Measurements from ENCODE around the gene B3GNT7.
A peak's percentile ranks its signal among the peaks of the same experiment; 100 is the strongest.
"Not testable (repeated sequence)": the region's sequence is repeated elsewhere in the genome, so short reads cannot be mapped to it uniquely, and the experiment has no call there.

The B3GNT7 gene

GRCh38 chr2:231349374-231349735 lies 46.2 kb upstream of the B3GNT7 start:
- H4K8ac ChIP-seq (ENCODE audit: low read depth, low read length); H3K23ac ChIP-seq (ENCODE audit: low read length); H3K36me3 ChIP-seq (ENCODE audit: control insufficient read depth, insufficient read depth, low read length); H2AK5ac ChIP-seq (ENCODE audit: low read length); DNase-seq; H3K4me3 ChIP-seq (ENCODE audit: low read length); H3K56ac ChIP-seq (ENCODE audit: low read length); H3K18ac ChIP-seq (ENCODE audit: low read length); H3K79me1 ChIP-seq (ENCODE audit: low read length); H3K27me3 ChIP-seq (ENCODE audit: insufficient read depth, low read length, poor library complexity); H2BK120ac ChIP-seq (ENCODE audit: low read depth, low read length); H3K4me1 ChIP-seq (ENCODE audit: control insufficient read depth, low read depth, low read length); H3K27ac ChIP-seq (ENCODE audit: low read depth, low read length); H3K4me2 ChIP-seq (ENCODE audit: low read length); H3K9ac ChIP-seq (ENCODE audit: low read length); H3K4ac ChIP-seq (ENCODE audit: low read depth, low read length); H4K5ac ChIP-seq (ENCODE audit: low read length); H3K79me2 ChIP-seq (ENCODE audit: control insufficient read depth, insufficient read depth, low read length); H2BK5ac ChIP-seq (ENCODE audit: low read length); H2BK15ac ChIP-seq (replicated peaks; ENCODE audit: low read depth): not testable (repeated sequence)
- no CpG with 5 or more reads among the region's 10 CpGs for WGBS (ENCODE audit: extremely low coverage, insufficient coverage, low lambda C conversion rate)

GRCh38 chr2:231351648-231352047 lies 43.9 kb upstream of the B3GNT7 start:
- Histone ChIP-seq H3K27me3 (ENCODE audit: insufficient read depth, low read length, poor library complexity) (no peaks in the 10 kb centered on the region), H2BK5ac (ENCODE audit: low read length) (no peak overlapping the region), H3K27ac (ENCODE audit: low read depth, low read length) (no peak overlapping the region), H4K5ac (ENCODE audit: low read length) (no peak overlapping the region), H3K79me2 (ENCODE audit: control insufficient read depth, insufficient read depth, low read length) (no peaks in the 10 kb centered on the region), H3K18ac (ENCODE audit: low read length) (no peak overlapping the region), H2AK5ac (ENCODE audit: low read length) (no peak overlapping the region), H3K56ac (ENCODE audit: low read length) (no peak overlapping the region), H4K8ac (ENCODE audit: low read depth, low read length) (no peak overlapping the region), H3K4me3 (ENCODE audit: low read length) (no peak overlapping the region), H2BK120ac (ENCODE audit: low read depth, low read length) (no peak overlapping the region), H3K4me2 (ENCODE audit: low read length) (no peak overlapping the region), H3K36me3 (ENCODE audit: control insufficient read depth, insufficient read depth, low read length) (no peaks in the 10 kb centered on the region), H3K4ac (ENCODE audit: low read depth, low read length) (no peak overlapping the region), H3K23ac (ENCODE audit: low read length) (no peak overlapping the region), H3K9ac (ENCODE audit: low read length) (no peak overlapping the region), H3K79me1 (ENCODE audit: low read length) (no peaks in the 10 kb centered on the region), H3K4me1 (ENCODE audit: control insufficient read depth, low read depth, low read length) (peaks cover 11% of the 10 kb centered on the region), H2BK15ac (replicated peaks; ENCODE audit: low read depth) (no peak overlapping the region)
- DNase-seq = no peak
- WGBS (ENCODE audit: extremely low coverage, insufficient coverage, low lambda C conversion rate) = no CpG with 5 or more reads among the region's 5 CpGs

GRCh38 chr2:231353469-231353868 lies 42.0 kb upstream of the B3GNT7 start:
- no peak overlapping the region for H3K27ac ChIP-seq (ENCODE audit: low read depth, low read length)
- no peak overlapping the region for H3K18ac ChIP-seq (ENCODE audit: low read length)
- no CpG with 5 or more reads among the region's 6 CpGs for WGBS (ENCODE audit: extremely low coverage, insufficient coverage, low lambda C conversion rate)

GRCh38 chr2:231355508-231356465 lies 39.7 kb upstream of the B3GNT7 start:
- no peaks in the 10 kb centered on the region for H3K79me2 ChIP-seq (ENCODE audit: control insufficient read depth, insufficient read depth, low read length)
- H4K8ac ChIP-seq (ENCODE audit: low read depth, low read length) = no peak overlapping the region
- H3K4me2 ChIP-seq (ENCODE audit: low read length) = no peak overlapping the region
- no peak overlapping the region for H2BK5ac ChIP-seq (ENCODE audit: low read length)
- peaks cover 8% of the 10 kb centered on the region for H3K4me1 ChIP-seq (ENCODE audit: control insufficient read depth, low read depth, low read length)
- H3K56ac ChIP-seq (ENCODE audit: low read length) = peak overlapping the region; percentile 56
- no peak overlapping the region for H3K18ac ChIP-seq (ENCODE audit: low read length)
- no peak overlapping the region for H2BK120ac ChIP-seq (ENCODE audit: low read depth, low read length)
- no peak overlapping the region for H4K5ac ChIP-seq (ENCODE audit: low read length)
- no peak overlapping the region for H3K4ac ChIP-seq (ENCODE audit: low read depth, low read length)
- H3K27me3 ChIP-seq (ENCODE audit: insufficient read depth, low read length, poor library complexity) = no peaks in the 10 kb centered on the region
- no peaks in the 10 kb centered on the region for H3K36me3 ChIP-seq (ENCODE audit: control insufficient read depth, insufficient read depth, low read length)
- no peak overlapping the region for H2BK15ac ChIP-seq (replicated peaks; ENCODE audit: low read depth)
- no CpG with 5 or more reads among the region's 28 CpGs for WGBS (ENCODE audit: extremely low coverage, insufficient coverage, low lambda C conversion rate)
- no peak overlapping the region for H3K4me3 ChIP-seq (ENCODE audit: low read length)
- peak overlapping the region; percentile 7 for H3K9ac ChIP-seq (ENCODE audit: low read length)
- peak overlapping the region; percentile 13 for H3K27ac ChIP-seq (ENCODE audit: low read depth, low read length)
- H3K23ac ChIP-seq (ENCODE audit: low read length) = no peak overlapping the region
- peak; percentile 51 for DNase-seq
- H3K79me1 ChIP-seq (ENCODE audit: low read length) = no peaks in the 10 kb centered on the region
- no peak overlapping the region for H2AK5ac ChIP-seq (ENCODE audit: low read length)

More at GRCh38 chr2:231353469-231353868, 42.0 kb upstream of the B3GNT7 start:
- Histone ChIP-seq H3K56ac (ENCODE audit: low read length) (no peak overlapping the region), H3K79me1 (ENCODE audit: low read length) (no peaks in the 10 kb centered on the region), H3K27me3 (ENCODE audit: insufficient read depth, low read length, poor library complexity) (no peaks in the 10 kb centered on the region), H3K9ac (ENCODE audit: low read length) (no peak overlapping the region), H3K36me3 (ENCODE audit: control insufficient read depth, insufficient read depth, low read length) (no peaks in the 10 kb centered on the region), H4K5ac (ENCODE audit: low read length) (no peak overlapping the region), H3K4me2 (ENCODE audit: low read length) (no peak overlapping the region), H2BK15ac (replicated peaks; ENCODE audit: low read depth) (no peak overlapping the region), H2BK5ac (ENCODE audit: low read length) (no peak overlapping the region), H3K4me3 (ENCODE audit: low read length) (no peak overlapping the region), H3K4me1 (ENCODE audit: control insufficient read depth, low read depth, low read length) (peaks cover 8% of the 10 kb centered on the region), H3K23ac (ENCODE audit: low read length) (no peak overlapping the region), H3K4ac (ENCODE audit: low read depth, low read length) (no peak overlapping the region), H4K8ac (ENCODE audit: low read depth, low read length) (no peak overlapping the region), H2BK120ac (ENCODE audit: low read depth, low read length) (no peak overlapping the region), H2AK5ac (ENCODE audit: low read length) (no peak overlapping the region), H3K79me2 (ENCODE audit: control insufficient read depth, insufficient read depth, low read length) (no peaks in the 10 kb centered on the region)
- DNase-seq = no peak

- no peak overlapping the region for H3K4me3 ChIP-seq (ENCODE audit: low read length)
- no peak overlapping the region for H3K27ac ChIP-seq (ENCODE audit: low read depth, low read length)
- no peak overlapping the region for H2AK5ac ChIP-seq (ENCODE audit: low read length)
- H3K18ac ChIP-seq (ENCODE audit: low read length) = no peak overlapping the region
- no peak overlapping the region for H3K56ac ChIP-seq (ENCODE audit: low read length)
- no peak overlapping the region for H4K8ac ChIP-seq (ENCODE audit: low read depth, low read length)
- H2BK120ac ChIP-seq (ENCODE audit: low read depth, low read length) = no peak overlapping the region
- no peaks in the 10 kb centered on the region for H3K79me1 ChIP-seq (ENCODE audit: low read length)
- no CpG with 5 or more reads among the region's 5 CpGs for WGBS (ENCODE audit: extremely low coverage, insufficient coverage, low lambda C conversion rate)
- H4K5ac ChIP-seq (ENCODE audit: low read length) = no peak overlapping the region
- H3K79me2 ChIP-seq (ENCODE audit: control insufficient read depth, insufficient read depth, low read length) = no peaks in the 10 kb centered on the region
- DNase-seq = no peak
- no peak overlapping the region for H3K4me2 ChIP-seq (ENCODE audit: low read length)
- H2BK15ac ChIP-seq (replicated peaks; ENCODE audit: low read depth) = no peak overlapping the region
- no peak overlapping the region for H2BK5ac ChIP-seq (ENCODE audit: low read length)
- peaks cover 8% of the 10 kb centered on the region for H3K4me1 ChIP-seq (ENCODE audit: control insufficient read depth, low read depth, low read length)
- H3K36me3 ChIP-seq (ENCODE audit: control insufficient read depth, insufficient read depth, low read length) = no peaks in the 10 kb centered on the region
- no peak overlapping the region for H3K9ac ChIP-seq (ENCODE audit: low read length)
- H3K27me3 ChIP-seq (ENCODE audit: insufficient read depth, low read length, poor library complexity) = no peaks in the 10 kb centered on the region
- no peak overlapping the region for H3K4ac ChIP-seq (ENCODE audit: low read depth, low read length)
- H3K23ac ChIP-seq (ENCODE audit: low read length) = no peak overlapping the region
Observed at GRCh38 chr2:231356466-231356844, 39.1 kb upstream of the B3GNT7 start.

All from mesendoderm (in vitro differentiated cells).